ENCODE data around the gene CCDC169. TPM values are rescaled to one million over a fixed set of nuclear protein-coding genes. Genes with fewer than 3 reads are reported as not detected.
A peak's percentile ranks its signal among the peaks of the same experiment; 100 is the strongest.

CCDC169 gene
- total and polyA plus RNA-seq, 8 donors = 0.76 to 10.2 (median 5.0) TPM

- peaks cover 0 to 13% of the 10 kb centered on the region in 2 donors for H3K9me3 ChIP-seq
- TF ChIP-seq CTCF (IDR thresholded peaks at IDR 0.05) = no peak
- no peaks in the 10 kb centered on the region for H3K4me1 ChIP-seq
- intact Hi-C loops (cut with DNase I) = no loop called here
- H3K27ac ChIP-seq = no peak overlapping the region
- peaks cover 0 to 4% of the 10 kb centered on the region in 2 donors for H3K27me3 ChIP-seq
- no peak for DNase-seq
- H3K4me3 ChIP-seq = no peak overlapping the region
- H3K36me3 ChIP-seq = no peaks in the 10 kb centered on the region
- ATAC-seq = no peak
Observed at GRCh38 chr13:36210738-36211137, 86.9 kb downstream of the CCDC169 start.

- ATAC-seq (no peak), DNase-seq (no peak)
- no peaks in the 10 kb centered on the region for H3K36me3 ChIP-seq
- H3K4me3 ChIP-seq = no peak overlapping the region
- no peaks in the 10 kb centered on the region for H3K4me1 ChIP-seq
- no peaks in the 10 kb centered on the region for H3K27me3 ChIP-seq
- intact Hi-C loops (cut with DNase I) = no loop called here
- no peaks in the 10 kb centered on the region for H3K9me3 ChIP-seq
- TF ChIP-seq CTCF (IDR thresholded peaks at IDR 0.05) = no peak
- H3K27ac ChIP-seq = no peak overlapping the region
Observed at GRCh38 chr13:36207672-36208071, 89.9 kb downstream of the CCDC169 start.

GRCh38 chr13:36193151-36193855 lies 104.3 kb downstream of the CCDC169 start:
- peak in 1 of 4 donors; percentile 7 for DNase-seq
- no peak overlapping the region for H3K4me3 ChIP-seq
- no peaks in the 10 kb centered on the region for H3K4me1 ChIP-seq
- intact Hi-C loops (cut with DNase I) = no loop called here
- ATAC-seq = no peak
- H3K27ac ChIP-seq = no peak overlapping the region
- no peaks in the 10 kb centered on the region for H3K36me3 ChIP-seq
- no peaks in the 10 kb centered on the region for H3K9me3 ChIP-seq
- no peak for TF ChIP-seq CTCF (IDR thresholded peaks at IDR 0.05)
- H3K27me3 ChIP-seq = no peaks in the 10 kb centered on the region

GRCh38 chr13:36192166-36192565 lies 105.4 kb downstream of the CCDC169 start:
- TF ChIP-seq CTCF (IDR thresholded peaks at IDR 0.05) = no peak
- no peak overlapping the region for H3K27ac ChIP-seq
- H3K4me1 ChIP-seq = no peaks in the 10 kb centered on the region
- H3K36me3 ChIP-seq = no peaks in the 10 kb centered on the region
- H3K9me3 ChIP-seq = no peaks in the 10 kb centered on the region
- H3K4me3 ChIP-seq = no peak overlapping the region
- intact Hi-C loops (cut with DNase I) = no loop called here
- ATAC-seq (no peak), DNase-seq (no peak)
- no peaks in the 10 kb centered on the region for H3K27me3 ChIP-seq

GRCh38 chr13:36190771-36191170 lies 106.8 kb downstream of the CCDC169 start:
- Histone ChIP-seq H3K9me3 (no peaks in the 10 kb centered on the region), H3K27me3 (no peaks in the 10 kb centered on the region), H3K4me3 (no peak overlapping the region), H3K27ac (no peak overlapping the region), H3K36me3 (no peaks in the 10 kb centered on the region), H3K4me1 (no peaks in the 10 kb centered on the region)
- TF ChIP-seq CTCF (IDR thresholded peaks at IDR 0.05) = no peak
- no peak for ATAC-seq
- intact Hi-C loops (cut with DNase I) = no loop called here
- no peak for DNase-seq
